Mesendoderm (in vitro differentiated cells): ENCODE data around the gene PLEKHG4B.

ENCODE experiments used
- DNase-seq: peaks from one replicate; pipeline ENCODE4 v3.0.0; 2013
- H2AK5ac ChIP-seq: 2 replicates; pipeline ENCODE4 v1.6.1; 2013; ENCODE audit warnings: low read length, inconsistent platforms
- H2BK120ac ChIP-seq: 2 replicates; pipeline ENCODE4 v1.6.1; 2013; ENCODE audit warnings: low read depth, mild to moderate bottlenecking, low read length, moderate library complexity, mixed read lengths
- H2BK15ac ChIP-seq: replicated peaks from 2 replicates; pipeline ENCODE4 v1.6.1; 2013; ENCODE audit warnings: low read depth, mild to moderate bottlenecking, moderate library complexity
- H2BK5ac ChIP-seq: 2 replicates; pipeline ENCODE4 v1.6.1; 2013; ENCODE audit warnings: low read length, inconsistent platforms
- H3K18ac ChIP-seq: 2 replicates; pipeline ENCODE4 v1.6.1; 2013; ENCODE audit warnings: mild to moderate bottlenecking, low read length, mixed read lengths
- H3K23ac ChIP-seq: one replicate; pipeline ENCODE4 v1.6.1; 2013; ENCODE audit warnings: low read length
- H3K27ac ChIP-seq: 2 replicates; pipeline ENCODE4 v1.5.1; 2013; ENCODE audit warnings: low read depth, mild to moderate bottlenecking, inconsistent platforms, low read length, moderate library complexity
- H3K27me3 ChIP-seq: 2 replicates; pipeline ENCODE4 v1.6.1; 2013; ENCODE audit warnings: low read length, control low read depth, mild to moderate bottlenecking, inconsistent platforms; ENCODE audit not compliant: insufficient read depth, poor library complexity
- H3K36me3 ChIP-seq: 2 replicates; pipeline ENCODE4 v1.6.1; 2013; ENCODE audit warnings: low read length, inconsistent platforms; ENCODE audit not compliant: control insufficient read depth, insufficient read depth
- H3K4ac ChIP-seq: one replicate; pipeline ENCODE4 v1.6.1; 2013; ENCODE audit warnings: low read depth, mild to moderate bottlenecking, low read length, moderate library complexity
- H3K4me1 ChIP-seq: 2 replicates; pipeline ENCODE4 v1.6.1; 2013; ENCODE audit warnings: low read depth, low read length, inconsistent platforms; ENCODE audit not compliant: control insufficient read depth
- H3K4me2 ChIP-seq: 2 replicates; pipeline ENCODE4 v1.6.1; 2013; ENCODE audit warnings: low read length
- H3K4me3 ChIP-seq: 2 replicates; pipeline ENCODE4 v1.5.1; 2013; ENCODE audit warnings: mild to moderate bottlenecking, low read length
- H3K56ac ChIP-seq: one replicate; pipeline ENCODE4 v1.6.1; 2013; ENCODE audit warnings: low read length
- H3K79me1 ChIP-seq: 2 replicates; pipeline ENCODE4 v1.6.1; 2013; ENCODE audit warnings: low read length, inconsistent platforms
- H3K79me2 ChIP-seq: 2 replicates; pipeline ENCODE4 v1.6.1; 2013; ENCODE audit warnings: mild to moderate bottlenecking, low read length; ENCODE audit not compliant: control insufficient read depth, insufficient read depth
- H3K9ac ChIP-seq: 2 replicates; pipeline ENCODE4 v1.6.1; 2013; ENCODE audit warnings: low read length, inconsistent platforms
- H4K5ac ChIP-seq: one replicate; pipeline ENCODE4 v1.6.1; 2013; ENCODE audit warnings: low read length
- H4K8ac ChIP-seq: one replicate; pipeline ENCODE4 v1.6.1; 2013; ENCODE audit warnings: low read depth, mild to moderate bottlenecking, control low read depth, low read length, moderate library complexity
- WGBS: extraction: QIAGEN DNeasy Blood & Tissue Kit; methylation state at CpG from one replicate; pipeline ENCODE4 v1.1.7; 2013; ENCODE audit warnings: low lambda C conversion rate, missing lambda C conversion rate; ENCODE audit not compliant: insufficient coverage; ENCODE audit errors: extremely low coverage; 5-methylcytosine and 5-hydroxymethylcytosine counted together

The PLEKHG4B gene

DNA sequence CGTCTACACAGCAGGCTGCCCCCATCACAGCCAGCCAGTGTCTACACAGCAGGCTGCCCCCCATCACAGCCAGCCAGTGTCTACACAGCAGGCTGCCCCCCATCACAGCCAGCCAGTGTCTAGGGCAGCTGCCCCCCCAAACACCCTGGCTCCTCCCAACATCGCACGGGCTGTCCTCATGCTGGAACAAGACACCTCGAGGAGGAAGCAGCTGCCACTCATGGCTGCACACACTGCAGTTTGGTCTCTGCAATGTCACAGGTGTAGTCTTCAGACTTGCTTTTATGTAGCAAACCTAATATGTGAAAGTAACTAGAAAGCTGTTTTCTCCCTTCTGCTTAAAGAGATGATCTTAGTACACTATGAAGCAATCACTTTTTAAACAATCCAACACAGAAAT is 109.0 kb downstream of the PLEKHG4B start:
- H3K23ac ChIP-seq = no peak overlapping the region
- no peaks in the 10 kb centered on the region for H3K79me2 ChIP-seq
- H3K27me3 ChIP-seq = no peaks in the 10 kb centered on the region
- no peak overlapping the region for H4K8ac ChIP-seq
- no peak overlapping the region for H3K27ac ChIP-seq
- no peak overlapping the region for H2AK5ac ChIP-seq
- no peak overlapping the region for H2BK5ac ChIP-seq
- no CpG with 5 or more reads among the region's 4 CpGs for WGBS
- peaks cover 2% of the 10 kb centered on the region for H3K36me3 ChIP-seq
- H3K18ac ChIP-seq = no peak overlapping the region
- H4K5ac ChIP-seq = no peak overlapping the region
- H2BK15ac ChIP-seq = no peak overlapping the region
- H3K9ac ChIP-seq = no peak overlapping the region
- H3K4me1 ChIP-seq = no peaks in the 10 kb centered on the region
- H2BK120ac ChIP-seq = no peak overlapping the region
- DNase-seq = no peak
- H3K79me1 ChIP-seq = peaks cover 3% of the 10 kb centered on the region
- H3K4me3 ChIP-seq = no peak overlapping the region
- no peak overlapping the region for H3K4ac ChIP-seq
- no peak overlapping the region for H3K56ac ChIP-seq
- H3K4me2 ChIP-seq = no peak overlapping the region

DNA sequence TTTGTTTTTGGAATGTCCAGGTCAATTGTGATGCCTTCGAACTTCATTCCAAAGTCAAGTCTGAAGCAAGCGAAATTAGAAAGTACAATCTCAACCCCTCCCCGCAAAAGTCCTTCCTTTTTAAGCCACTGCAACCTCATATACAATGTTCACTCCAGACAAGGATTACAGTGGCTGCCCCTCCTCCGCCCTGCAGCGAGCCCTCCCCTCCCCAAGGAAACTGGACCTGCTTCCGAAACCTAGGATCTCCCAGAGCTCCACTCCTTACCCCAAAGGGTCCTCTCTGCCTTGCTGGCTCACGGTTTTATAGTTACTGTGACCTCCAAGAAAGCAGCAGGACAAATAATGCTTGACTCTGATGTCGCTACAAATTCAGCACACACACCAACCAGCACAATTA is 109.7 kb downstream of the PLEKHG4B start:
- Histone ChIP-seq H2AK5ac (no peak overlapping the region), H3K4ac (no peak overlapping the region), H3K9ac (no peak overlapping the region), H3K18ac (no peak overlapping the region), H3K4me3 (no peak overlapping the region), H4K5ac (no peak overlapping the region), H3K23ac (no peak overlapping the region), H3K79me2 (no peaks in the 10 kb centered on the region), H2BK120ac (no peak overlapping the region), H2BK5ac (no peak overlapping the region), H3K56ac (no peak overlapping the region), H3K79me1 (peaks cover 6% of the 10 kb centered on the region), H3K27ac (no peak overlapping the region), H3K4me2 (no peak overlapping the region), H3K36me3 (peaks cover 2% of the 10 kb centered on the region), H4K8ac (no peak overlapping the region), H2BK15ac (no peak overlapping the region), H3K27me3 (no peaks in the 10 kb centered on the region), H3K4me1 (no peaks in the 10 kb centered on the region)
- DNase-seq = no peak
- WGBS = no CpG with 5 or more reads among the region's 8 CpGs

DNA sequence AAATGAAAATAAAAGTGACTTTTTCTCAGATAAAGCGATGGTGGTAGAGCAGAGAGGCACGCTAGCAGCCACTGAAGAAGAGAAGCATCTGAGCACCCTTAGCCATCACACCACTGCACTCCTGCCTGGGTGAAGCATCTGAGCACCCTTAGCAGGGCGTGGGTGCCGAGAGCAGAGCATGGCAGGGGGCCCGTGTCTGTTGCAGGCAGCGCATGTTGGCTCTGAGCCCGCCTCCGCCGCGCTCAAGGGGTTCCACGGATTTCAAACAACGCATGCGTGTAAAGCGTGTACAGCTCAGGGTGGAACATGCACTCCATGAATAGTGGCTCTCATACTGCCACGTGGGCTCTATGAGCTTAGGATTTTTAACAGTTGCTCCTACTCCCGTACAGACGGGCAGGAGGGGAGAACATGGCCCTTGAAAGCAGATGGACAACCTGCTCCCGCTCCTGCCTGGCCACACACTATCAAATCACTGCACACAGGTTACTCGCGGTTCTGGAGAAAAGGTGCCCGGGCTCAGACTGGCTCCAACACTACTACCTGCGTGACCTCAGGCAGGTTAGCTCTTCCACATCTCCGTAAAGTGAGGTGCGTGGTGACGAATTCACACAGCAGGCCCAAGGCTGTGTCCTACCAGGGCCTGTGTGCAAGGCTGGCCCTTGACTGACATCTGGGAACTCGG is 111.4 kb downstream of the PLEKHG4B start:
- Histone ChIP-seq H3K36me3 (peaks cover 2% of the 10 kb centered on the region), H3K56ac (no peak overlapping the region), H3K23ac (no peak overlapping the region), H3K27me3 (no peaks in the 10 kb centered on the region), H4K8ac (no peak overlapping the region), H3K4me1 (peaks cover 7% of the 10 kb centered on the region), H3K9ac (no peak overlapping the region), H3K4me2 (no peak overlapping the region), H2BK15ac (no peak overlapping the region), H2BK5ac (no peak overlapping the region), H4K5ac (no peak overlapping the region), H2BK120ac (no peak overlapping the region), H3K18ac (no peak overlapping the region), H3K27ac (no peak overlapping the region), H3K4me3 (no peak overlapping the region), H3K4ac (no peak overlapping the region), H3K79me2 (peaks cover 5% of the 10 kb centered on the region), H3K79me1 (peaks cover 10% of the 10 kb centered on the region), H2AK5ac (no peak overlapping the region)
- no peak for DNase-seq
- WGBS = no CpG with 5 or more reads among the region's 26 CpGs

- Histone ChIP-seq H4K8ac (no peak overlapping the region), H3K18ac (no peak overlapping the region), H3K27ac (no peak overlapping the region), H3K56ac (no peak overlapping the region), H2BK15ac (no peak overlapping the region), H3K4me1 (peaks cover 7% of the 10 kb centered on the region), H2BK5ac (no peak overlapping the region), H3K4ac (no peak overlapping the region), H3K4me3 (no peak overlapping the region), H2AK5ac (no peak overlapping the region), H3K79me1 (peaks cover 13% of the 10 kb centered on the region), H4K5ac (no peak overlapping the region), H3K23ac (no peak overlapping the region), H3K79me2 (peaks cover 9% of the 10 kb centered on the region), H3K27me3 (no peaks in the 10 kb centered on the region), H2BK120ac (no peak overlapping the region), H3K36me3 (peaks cover 2% of the 10 kb centered on the region), H3K4me2 (no peak overlapping the region), H3K9ac (no peak overlapping the region)
- no CpG with 5 or more reads among the region's 6 CpGs for WGBS
- DNase-seq = no peak
Measured at GRCh38 chr5:204001-204400, 112.0 kb downstream of the PLEKHG4B start.

- no peak overlapping the region for H4K8ac ChIP-seq
- H3K23ac ChIP-seq = no peak overlapping the region
- peaks cover 2% of the 10 kb centered on the region for H3K36me3 ChIP-seq
- H2BK5ac ChIP-seq = no peak overlapping the region
- peaks cover 7% of the 10 kb centered on the region for H3K4me1 ChIP-seq
- H3K79me2 ChIP-seq = peaks cover 9% of the 10 kb centered on the region
- H3K9ac ChIP-seq = no peak overlapping the region
- no peak overlapping the region for H3K18ac ChIP-seq
- no peak overlapping the region for H4K5ac ChIP-seq
- peaks cover 13% of the 10 kb centered on the region for H3K79me1 ChIP-seq
- H3K4me3 ChIP-seq = no peak overlapping the region
- H2AK5ac ChIP-seq = no peak overlapping the region
- no peak overlapping the region for H3K4me2 ChIP-seq
- no peak overlapping the region for H3K56ac ChIP-seq
- H2BK120ac ChIP-seq = no peak overlapping the region
- H2BK15ac ChIP-seq = no peak overlapping the region
- no peaks in the 10 kb centered on the region for H3K27me3 ChIP-seq
- no peak overlapping the region for H3K27ac ChIP-seq
- no peak overlapping the region for H3K4ac ChIP-seq
- DNase-seq = no peak
Measured at GRCh38 chr5:204462-204861, 112.5 kb downstream of the PLEKHG4B start.
